H1 (cell line): ENCODE results near the gene TNFAIP1. TPM values are rescaled to one million over a fixed set of nuclear protein-coding genes. Genes with fewer than 3 reads are reported as not detected.

ENCODE experiments used
- EGR1 ChIP-seq: IDR thresholded peaks from 2 replicates; pipeline ENCODE4 v1.6.1; 2011; ENCODE audit warnings: low read depth, low read length, borderline replicate concordance
- GTF2F1 ChIP-seq: IDR thresholded peaks from 2 replicates; pipeline ENCODE4 v1.6.1; 2012; ENCODE audit warnings: low read depth, low read length, improper control_type of control experiment, borderline replicate concordance
- PHF8 ChIP-seq: fragments of 200-600 bp; sonication (generic); conservative IDR thresholded peaks from 2 replicates; pipeline ENCODE4 v1.7.1; 2012; ENCODE audit warnings: low read depth, mild to moderate bottlenecking, inconsistent platforms, low read length, moderate library complexity
- POLR2AphosphoS5 ChIP-seq: IDR thresholded peaks from 2 replicates; pipeline ENCODE4 v1.6.1; 2011; ENCODE audit warnings: low read depth, low read length
- TCF12 ChIP-seq: IDR thresholded peaks from 2 replicates; pipeline ENCODE4 v1.6.1; 2011; ENCODE audit warnings: low read depth, mild to moderate bottlenecking, low read length
- polyA plus RNA-seq, 7 experiments: library from polyadenylated mRNA; depleted of rRNA in 3 of 7; stranded (reverse) in 5 of 7; unstranded in 2 of 7; fragments of >200 nt in 5 of 7; fragments of 200-250 nt in 2 of 7; gene quantifications; 1 replicate in 5 of 7; 2 replicates in 1 of 7; 4 replicates in 1 of 7; pipeline versions ENCODE4 v1.2.1 to v1.2.3, GENCODE V29; 2011 to 2013; ENCODE audit warnings: missing spikeins in 2 of 7, mixed read lengths in 2 of 7
- total RNA-seq: library from RNA; stranded (reverse); fragmentation: NEBNext Ultra II Directional; extraction: Animal tissue kit (Norgen Biotek cat#: 25700); gene quantifications from 2 replicates; pipeline ENCODE4 v1.2.1, GENCODE V29; 2021

The TNFAIP1 gene
- total and polyA plus RNA-seq, 2 of the 8 experiments (the other 6 are each of a cell fraction or from before 2014, with no cell fraction given) = 16.9 to 19.5 TPM

- TF ChIP-seq PHF8 (no peak), TCF12 (no peak), EGR1 (no peak), POLR2AphosphoS5 (no peak), GTF2F1 (no peak)
Measured at GRCh38 chr17:28290703-28291102, 44.9 kb upstream of the TNFAIP1 start (continued).
